HG03066 (cell line): ENCODE data around the gene CEP126.
"Not testable (repeated sequence)": the region's sequence is repeated elsewhere in the genome, so short reads cannot be mapped to it uniquely, and the experiment has no call there.

Experiments used
- ATAC-seq: cut with Tn5 transposase; IDR thresholded peaks from one replicate; pipeline ENCODE4 v1.9.1; 2021; ENCODE audit warnings: low read depth; ENCODE audit not compliant: unreplicated experiment

Gene CEP126

GRCh38 chr11:101929294-101929915 is 14.6 kb downstream of the CEP126 start:
- ATAC-seq, result no peak

GRCh38 chr11:101931692-101932091 is 16.9 kb downstream of the CEP126 start:
- ATAC-seq, result no peak

GRCh38 chr11:101940901-101941520 is 26.2 kb downstream of the CEP126 start:
- ATAC-seq, result no peak

GRCh38 chr11:101944923-101945322 is 30.1 kb downstream of the CEP126 start:
- ATAC-seq, result no peak

- no peak for ATAC-seq
Observed at GRCh38 chr11:101945448-101945847, 30.6 kb downstream of the CEP126 start.

- no peak for ATAC-seq
Observed at GRCh38 chr11:101949680-101950220, 34.9 kb downstream of the CEP126 start.

GRCh38 chr11:101955278-101955677 is 40.5 kb downstream of the CEP126 start:
- ATAC-seq, result no peak

GRCh38 chr11:101955701-101956100 is 40.9 kb downstream of the CEP126 start:
- no peak for ATAC-seq

- ATAC-seq, result no peak
Observed at GRCh38 chr11:101960231-101960630, 45.4 kb downstream of the CEP126 start.

GRCh38 chr11:101964200-101964599 is 49.4 kb downstream of the CEP126 start:
- not testable (repeated sequence) for ATAC-seq

- no peak for ATAC-seq
Observed at GRCh38 chr11:101974255-101974654, 59.4 kb downstream of the CEP126 start.

- no peak for ATAC-seq
Observed at GRCh38 chr11:101974771-101975170, 60.0 kb downstream of the CEP126 start.

GRCh38 chr11:101975734-101976133 is 60.9 kb downstream of the CEP126 start:
- no peak for ATAC-seq

- ATAC-seq, result no peak
Observed at GRCh38 chr11:101987370-101987769, 72.6 kb downstream of the CEP126 start.

GRCh38 chr11:101993172-101993571 is 78.4 kb downstream of the CEP126 start:
- ATAC-seq, result no peak

- ATAC-seq, result not testable (repeated sequence)
Observed at GRCh38 chr11:101994052-101994469, 79.3 kb downstream of the CEP126 start.

GRCh38 chr11:101996111-101996510 is 81.3 kb downstream of the CEP126 start:
- no peak for ATAC-seq

GRCh38 chr11:102001657-102002338 is 87.0 kb downstream of the CEP126 start:
- ATAC-seq, result no peak

- no peak for ATAC-seq
Observed at GRCh38 chr11:102004220-102004619, 89.4 kb downstream of the CEP126 start.

- no peak for ATAC-seq
Observed at GRCh38 chr11:102005306-102005705, 90.5 kb downstream of the CEP126 start.

GRCh38 chr11:102006835-102007566 is 92.2 kb downstream of the CEP126 start:
- no peak for ATAC-seq
